ENCODE data around the gene P2RX4.
A peak's percentile ranks its signal among the peaks of the same experiment; 100 is the strongest.

Gene P2RX4

DNA sequence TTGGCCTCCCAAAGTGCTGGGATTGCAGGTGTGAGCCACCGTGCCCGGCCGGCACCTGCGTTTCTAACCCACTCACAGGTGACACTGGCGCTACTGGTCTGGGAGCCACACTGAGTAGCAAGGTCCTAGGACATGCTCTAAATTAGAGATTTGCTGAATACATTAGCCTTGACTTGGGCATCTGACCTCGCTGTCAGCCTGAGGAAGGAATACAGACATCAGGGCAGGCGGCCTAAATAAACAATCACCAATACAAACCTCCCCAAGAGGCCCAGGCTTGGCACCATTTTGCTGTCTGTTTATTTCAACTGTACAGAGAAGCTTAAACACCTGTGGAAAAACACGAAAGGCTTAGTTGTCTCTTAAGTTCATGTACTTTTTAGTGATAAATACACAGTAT is 27.5 kb downstream of the P2RX4 start:
- H3K36me3 ChIP-seq: peaks cover 84% of the 10 kb centered on the region
- TF ChIP-seq, protein P1, sequence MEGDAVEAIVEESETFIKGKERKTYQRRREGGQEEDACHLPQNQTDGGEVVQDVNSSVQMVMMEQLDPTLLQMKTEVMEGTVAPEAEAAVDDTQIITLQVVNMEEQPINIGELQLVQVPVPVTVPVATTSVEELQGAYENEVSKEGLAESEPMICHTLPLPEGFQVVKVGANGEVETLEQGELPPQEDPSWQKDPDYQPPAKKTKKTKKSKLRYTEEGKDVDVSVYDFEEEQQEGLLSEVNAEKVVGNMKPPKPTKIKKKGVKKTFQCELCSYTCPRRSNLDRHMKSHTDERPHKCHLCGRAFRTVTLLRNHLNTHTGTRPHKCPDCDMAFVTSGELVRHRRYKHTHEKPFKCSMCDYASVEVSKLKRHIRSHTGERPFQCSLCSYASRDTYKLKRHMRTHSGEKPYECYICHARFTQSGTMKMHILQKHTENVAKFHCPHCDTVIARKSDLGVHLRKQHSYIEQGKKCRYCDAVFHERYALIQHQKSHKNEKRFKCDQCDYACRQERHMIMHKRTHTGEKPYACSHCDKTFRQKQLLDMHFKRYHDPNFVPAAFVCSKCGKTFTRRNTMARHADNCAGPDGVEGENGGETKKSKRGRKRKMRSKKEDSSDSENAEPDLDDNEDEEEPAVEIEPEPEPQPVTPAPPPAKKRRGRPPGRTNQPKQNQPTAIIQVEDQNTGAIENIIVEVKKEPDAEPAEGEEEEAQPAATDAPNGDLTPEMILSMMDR (IDR thresholded peaks at IDR 0.05): no peak
- H3K27ac ChIP-seq: peak overlapping the region; percentile 87
- no peak overlapping the region for H3K4me3 ChIP-seq (ENCODE audit: low read depth in 1 of 2, low read length in 1 of 2)
- H3K4me1 ChIP-seq (ENCODE audit: control insufficient read depth in 1 of 2, insufficient read depth in 1 of 2, low read depth in 1 of 2, low read length in 1 of 2): peaks cover 38 to 39% of the 10 kb centered on the region in 2 experiments
- no peaks in the 10 kb centered on the region for H3K9me3 ChIP-seq
- no peaks in the 10 kb centered on the region for H3K27me3 ChIP-seq

DNA sequence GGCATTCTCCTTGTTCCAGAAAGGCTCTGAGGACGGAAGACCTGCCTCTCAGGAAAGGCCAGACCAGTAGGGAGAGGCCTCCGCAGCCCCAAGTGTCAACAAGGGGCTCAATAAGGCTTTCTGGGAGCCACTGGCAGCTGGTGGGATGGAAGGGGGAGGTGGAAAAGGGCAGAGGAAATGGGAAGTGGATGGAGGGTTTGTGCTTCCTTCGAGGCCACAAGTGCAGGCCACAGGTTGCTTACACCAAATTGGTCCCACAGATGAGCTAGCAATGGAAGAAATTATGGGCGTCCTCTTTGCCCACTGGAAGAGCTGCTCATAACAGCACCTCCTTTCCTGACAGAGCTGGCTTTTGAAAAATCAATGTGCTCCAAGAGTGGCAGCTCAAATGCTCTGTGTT is 28.2 kb downstream of the P2RX4 start:
- no peaks in the 10 kb centered on the region for H3K9me3 ChIP-seq
- H3K36me3 ChIP-seq: peaks cover 87% of the 10 kb centered on the region
- peaks cover 38 to 39% of the 10 kb centered on the region in 2 experiments for H3K4me1 ChIP-seq (ENCODE audit: control insufficient read depth in 1 of 2, insufficient read depth in 1 of 2, low read depth in 1 of 2, low read length in 1 of 2)
- H3K4me3 ChIP-seq (ENCODE audit: low read depth in 1 of 2, low read length in 1 of 2): no peak overlapping the region
- H3K27ac ChIP-seq: peak overlapping the region; percentile 87
- no peaks in the 10 kb centered on the region for H3K27me3 ChIP-seq
- TF ChIP-seq, protein P1 (IDR thresholded peaks at IDR 0.05): no peak

DNA sequence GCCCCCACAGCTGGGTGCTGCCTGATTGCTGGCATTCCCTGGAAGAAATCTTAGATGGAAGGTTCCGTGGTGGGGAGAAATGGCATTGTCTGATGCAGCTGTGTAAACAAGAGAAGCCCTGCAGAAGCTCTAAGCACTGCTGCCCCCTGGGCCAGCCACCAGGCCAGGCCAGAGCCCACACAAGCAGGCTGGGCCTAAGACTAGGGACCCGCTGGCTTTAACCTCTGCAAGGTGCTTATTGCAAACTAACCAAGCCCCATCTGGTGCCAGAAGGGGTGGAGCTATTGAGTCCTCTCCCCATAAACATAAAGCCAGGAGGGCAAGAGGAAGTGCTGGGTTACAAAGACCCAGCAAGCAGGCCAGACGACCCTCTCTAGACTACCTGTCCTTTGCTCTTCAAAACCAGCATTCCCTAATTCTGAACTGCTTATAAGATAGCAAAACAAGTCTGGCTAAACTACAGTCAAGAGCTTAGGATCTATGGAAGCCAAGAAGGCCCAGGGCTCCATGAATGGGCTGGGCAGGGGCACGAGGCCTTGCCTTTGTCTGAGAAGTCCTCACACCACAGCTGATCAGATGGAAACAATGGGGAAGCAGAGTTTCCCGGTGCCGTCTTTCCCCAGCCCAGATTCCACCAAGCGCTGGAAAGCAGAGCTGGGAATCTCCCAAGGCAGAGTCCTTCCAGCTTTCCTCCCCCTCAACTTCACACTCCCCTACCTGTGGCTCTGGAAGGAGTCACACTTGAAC is 28.8 kb downstream of the P2RX4 start:
- H3K9me3 ChIP-seq: no peaks in the 10 kb centered on the region
- peak overlapping the region in 1 of 2 experiments; percentile 34 for H3K4me3 ChIP-seq (ENCODE audit: low read depth in 1 of 2, low read length in 1 of 2)
- peaks cover 38 to 39% of the 10 kb centered on the region in 2 experiments for H3K4me1 ChIP-seq (ENCODE audit: control insufficient read depth in 1 of 2, insufficient read depth in 1 of 2, low read depth in 1 of 2, low read length in 1 of 2)
- peak overlapping the region; percentile 87 for H3K27ac ChIP-seq
- H3K36me3 ChIP-seq: peaks cover 87% of the 10 kb centered on the region
- TF ChIP-seq, protein P1 (IDR thresholded peaks at IDR 0.05): no peak
- no peaks in the 10 kb centered on the region for H3K27me3 ChIP-seq

DNA sequence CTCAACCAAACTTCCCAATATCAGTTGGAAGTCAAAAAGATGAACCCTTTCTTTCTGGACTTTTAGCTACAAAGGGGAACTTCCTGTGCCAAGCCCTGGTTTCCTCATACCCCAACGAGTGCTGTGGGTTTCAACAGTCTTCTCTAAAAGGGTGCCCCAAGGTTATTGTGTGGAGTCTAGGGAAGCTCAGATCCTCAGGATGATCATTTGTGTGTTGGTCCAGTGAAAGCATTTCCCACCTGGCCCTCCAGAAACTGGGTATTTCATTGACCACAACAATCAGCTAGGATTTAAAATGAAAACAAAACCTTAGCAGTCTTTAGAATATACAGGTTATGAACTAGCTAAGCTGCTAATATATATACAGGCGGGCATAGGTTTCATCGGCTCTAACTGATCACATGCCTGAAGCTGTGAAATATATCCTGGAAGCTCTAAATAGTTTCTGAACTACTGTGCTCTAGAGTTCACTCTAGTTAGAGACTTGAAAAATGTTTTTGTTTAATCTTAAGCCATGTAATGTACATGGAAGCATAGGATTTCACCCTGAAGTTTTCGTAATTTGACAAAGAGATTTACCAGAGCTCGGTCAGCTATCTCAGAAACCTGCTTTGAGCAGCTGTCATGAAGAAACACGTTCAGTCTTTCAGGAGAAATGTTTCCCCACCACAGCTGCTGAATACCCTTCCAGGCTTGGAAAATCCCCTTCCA is 29.6 kb downstream of the P2RX4 start:
- Histone ChIP-seq H3K27ac (peak overlapping the region; percentile 87), H3K4me1 (ENCODE audit: control insufficient read depth in 1 of 2, insufficient read depth in 1 of 2, low read depth in 1 of 2, low read length in 1 of 2) (peaks cover 38 to 39% of the 10 kb centered on the region in 2 experiments), H3K9me3 (no peaks in the 10 kb centered on the region), H3K36me3 (peaks cover 91% of the 10 kb centered on the region), H3K27me3 (no peaks in the 10 kb centered on the region), H3K4me3 (ENCODE audit: low read depth in 1 of 2, low read length in 1 of 2) (peak overlapping the region; percentile 6 to 34)
- TF ChIP-seq, protein P1 (IDR thresholded peaks at IDR 0.05): no peak

DNA sequence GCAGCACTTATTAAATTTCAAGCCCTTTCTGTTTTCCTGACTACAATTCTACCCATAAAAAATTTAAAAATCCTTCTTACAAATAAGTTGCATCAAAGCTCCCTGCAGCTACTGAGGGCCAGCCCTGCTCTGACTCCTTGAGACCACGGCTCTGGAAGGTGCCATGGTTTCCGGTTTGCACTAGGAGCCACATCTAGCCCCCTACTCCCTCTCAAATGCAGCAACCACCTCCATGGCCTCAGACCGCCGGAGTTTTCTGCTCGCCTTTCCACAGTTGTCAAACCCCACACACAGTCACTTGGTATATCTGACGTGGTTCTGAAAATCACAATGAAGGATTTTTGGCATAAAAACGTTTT is 30.1 kb downstream of the P2RX4 start:
- no peaks in the 10 kb centered on the region for H3K27me3 ChIP-seq
- TF ChIP-seq, protein P1 (IDR thresholded peaks at IDR 0.05): no peak
- peaks cover 91% of the 10 kb centered on the region for H3K36me3 ChIP-seq
- H3K4me1 ChIP-seq (ENCODE audit: control insufficient read depth in 1 of 2, insufficient read depth in 1 of 2, low read depth in 1 of 2, low read length in 1 of 2): peaks cover 38 to 39% of the 10 kb centered on the region in 2 experiments
- peak overlapping the region; percentile 87 for H3K27ac ChIP-seq
- H3K9me3 ChIP-seq: no peaks in the 10 kb centered on the region
- peak overlapping the region in 1 of 2 experiments; percentile 34 for H3K4me3 ChIP-seq (ENCODE audit: low read depth in 1 of 2, low read length in 1 of 2)
